Measurements from ENCODE around the gene PPP2R5D. TPM values are rescaled to one million over a fixed set of nuclear protein-coding genes. Genes with fewer than 3 reads are reported as not detected.

The PPP2R5D gene
- total RNA-seq, 1 experiment from 2014 or later, result 53.7 TPM

DNA sequence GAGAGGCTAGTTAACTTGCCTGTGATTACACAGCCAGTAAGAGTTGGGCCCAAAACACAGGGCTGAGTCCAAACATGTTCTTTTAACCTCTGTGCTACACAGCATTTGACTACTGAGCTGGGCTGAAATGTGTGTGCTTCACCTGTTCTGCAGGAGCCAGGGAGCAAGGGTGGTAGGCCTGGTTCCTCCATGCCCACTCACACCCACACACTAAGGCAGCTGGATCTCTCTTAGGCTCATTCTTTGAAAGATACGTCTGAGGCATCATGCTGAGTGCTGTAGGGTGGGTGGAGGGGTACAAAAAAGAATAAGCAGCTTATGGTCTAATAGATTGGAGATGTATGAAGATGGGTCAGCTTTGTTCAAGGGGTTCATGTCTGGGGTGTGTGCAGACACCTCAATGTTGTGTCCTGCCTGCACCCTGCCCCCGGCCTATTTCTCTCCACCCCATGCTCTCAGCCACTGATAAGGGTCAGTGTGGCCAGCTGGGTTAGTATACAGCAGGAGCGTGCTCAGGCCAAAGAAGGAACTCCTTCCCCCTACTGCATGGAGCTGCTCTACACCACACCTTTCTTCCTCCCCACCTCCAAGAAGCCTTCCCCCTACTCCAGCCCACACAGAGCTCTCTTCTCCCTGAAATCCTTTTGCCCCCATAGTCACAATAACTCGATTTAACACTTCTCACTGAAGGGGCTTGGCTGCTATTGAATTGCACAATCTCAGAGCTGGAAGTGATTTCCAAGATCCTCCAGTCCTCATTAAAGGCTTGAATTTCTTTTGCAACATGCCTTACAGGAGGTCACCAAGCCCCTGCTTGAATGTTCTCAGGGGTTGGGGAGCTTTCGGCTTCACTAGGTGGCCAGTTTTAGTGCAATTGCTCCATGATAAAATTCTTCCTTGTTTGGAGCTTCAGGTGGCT lies 3.4 kb downstream of the PPP2R5D start:
- TF ChIP-seq EZH2 (IDR thresholded peaks at IDR 0.05; ENCODE audit: low read depth) (no peak), CTCF (conservative IDR thresholded peaks at IDR 0.05) (no peak)
- intact Hi-C loops (cut with micrococcal nuclease; ENCODE audit: unreplicated experiment), result no loop called here
- DNase-seq, result no peak
- BruUV-seq (replicated peaks), result no TSS peak
- POLR2A ChIA-PET (ENCODE audit: unreplicated experiment), result interaction anchor here (0.7 kb wide), 1 partner anchor 38 kb away, joined by 4 read pairs; no protein-coding TSS in a partner anchor
- Histone ChIP-seq H3K36me3 (ENCODE audit: low read depth) (no peaks in the 10 kb centered on the region), H2AFZ (no peak overlapping the region), H3K9me3 (ENCODE audit: insufficient read depth, low read depth) (no peaks in the 10 kb centered on the region), H3K4me3 (no peak overlapping the region), H4K20me1 (ENCODE audit: insufficient read depth) (no peaks in the 10 kb centered on the region), H3K4me1 (replicated peaks; ENCODE audit: insufficient read depth) (peaks cover 10% of the 10 kb centered on the region; the same call in 1 of the 2 replicates), H3K9me2 (ENCODE audit: insufficient read depth) (no peaks in the 10 kb centered on the region), H3K27ac (no peak overlapping the region), H3K4me2 (no peak overlapping the region), H3K79me2 (ENCODE audit: low read depth) (peaks cover 11% of the 10 kb centered on the region; the same call in 1 of the 2 replicates), H3F3A (ENCODE audit: insufficient read depth, low read depth) (no peaks in the 10 kb centered on the region), H3K27me3 (ENCODE audit: insufficient read depth, low read depth) (no peaks in the 10 kb centered on the region)
- CTCF ChIA-PET, result no interaction called here

- BruUV-seq (replicated peaks), result no TSS peak
- H3K36me3 ChIP-seq (ENCODE audit: low read depth), result no peaks in the 10 kb centered on the region
- H3F3A ChIP-seq (ENCODE audit: insufficient read depth, low read depth), result no peaks in the 10 kb centered on the region
- H3K9me2 ChIP-seq (ENCODE audit: insufficient read depth), result no peaks in the 10 kb centered on the region
- H3K79me2 ChIP-seq (ENCODE audit: low read depth), result peaks cover 11% of the 10 kb centered on the region; the same call in 1 of the 2 replicates
- H4K20me1 ChIP-seq (ENCODE audit: insufficient read depth), result no peaks in the 10 kb centered on the region
- H2AFZ ChIP-seq, result no peak overlapping the region
- H3K27ac ChIP-seq, result no peak overlapping the region
- POLR2A ChIA-PET (ENCODE audit: unreplicated experiment), result no interaction called here
- intact Hi-C loops (cut with micrococcal nuclease; ENCODE audit: unreplicated experiment), result no loop called here
- H3K4me1 ChIP-seq (replicated peaks; ENCODE audit: insufficient read depth), result peaks cover 7% of the 10 kb centered on the region; the same call in 1 of the 2 replicates
- H3K4me2 ChIP-seq, result no peak overlapping the region
- no peak for DNase-seq
- H3K9me3 ChIP-seq (ENCODE audit: insufficient read depth, low read depth), result no peaks in the 10 kb centered on the region
- no peak for TF ChIP-seq CTCF (conservative IDR thresholded peaks at IDR 0.05)
- no peak for TF ChIP-seq EZH2 (IDR thresholded peaks at IDR 0.05; ENCODE audit: low read depth)
- H3K27me3 ChIP-seq (ENCODE audit: insufficient read depth, low read depth), result no peaks in the 10 kb centered on the region
- no peak overlapping the region for H3K4me3 ChIP-seq
- CTCF ChIA-PET, result no interaction called here
Measured at GRCh38 chr6:42988486-42989020, 4.2 kb downstream of the PPP2R5D start.

- no peaks in the 10 kb centered on the region for H3F3A ChIP-seq (ENCODE audit: insufficient read depth, low read depth)
- no peak overlapping the region for H3K4me2 ChIP-seq
- intact Hi-C loops (cut with micrococcal nuclease; ENCODE audit: unreplicated experiment), result no loop called here
- ChIA-PET POLR2A (ENCODE audit: unreplicated experiment) (no interaction called here), CTCF (no interaction called here)
- H3K79me2 ChIP-seq (ENCODE audit: low read depth), result peaks cover 11% of the 10 kb centered on the region; the same call in 1 of the 2 replicates
- no peaks in the 10 kb centered on the region for H3K9me3 ChIP-seq (ENCODE audit: insufficient read depth, low read depth)
- BruUV-seq (replicated peaks), result no TSS peak
- H3K4me1 ChIP-seq (replicated peaks; ENCODE audit: insufficient read depth), result peaks cover 5% of the 10 kb centered on the region; the same call in 1 of the 2 replicates
- no peaks in the 10 kb centered on the region for H3K27me3 ChIP-seq (ENCODE audit: insufficient read depth, low read depth)
- H3K9me2 ChIP-seq (ENCODE audit: insufficient read depth), result no peaks in the 10 kb centered on the region
- H2AFZ ChIP-seq, result no peak overlapping the region
- TF ChIP-seq EZH2 (IDR thresholded peaks at IDR 0.05; ENCODE audit: low read depth) (no peak), CTCF (conservative IDR thresholded peaks at IDR 0.05) (no peak)
- H3K36me3 ChIP-seq (ENCODE audit: low read depth), result no peaks in the 10 kb centered on the region
- H3K4me3 ChIP-seq, result no peak overlapping the region
- no peaks in the 10 kb centered on the region for H4K20me1 ChIP-seq (ENCODE audit: insufficient read depth)
- DNase-seq, result no peak
- no peak overlapping the region for H3K27ac ChIP-seq
Measured at GRCh38 chr6:42989923-42990322, 5.6 kb downstream of the PPP2R5D start.

All from PC-9 (cell line).